ENCODE results near the gene IFNA7.
"Not testable (repeated sequence)": the region's sequence is repeated elsewhere in the genome, so short reads cannot be mapped to it uniquely, and the experiment has no call there.

IFNA7 gene

DNA sequence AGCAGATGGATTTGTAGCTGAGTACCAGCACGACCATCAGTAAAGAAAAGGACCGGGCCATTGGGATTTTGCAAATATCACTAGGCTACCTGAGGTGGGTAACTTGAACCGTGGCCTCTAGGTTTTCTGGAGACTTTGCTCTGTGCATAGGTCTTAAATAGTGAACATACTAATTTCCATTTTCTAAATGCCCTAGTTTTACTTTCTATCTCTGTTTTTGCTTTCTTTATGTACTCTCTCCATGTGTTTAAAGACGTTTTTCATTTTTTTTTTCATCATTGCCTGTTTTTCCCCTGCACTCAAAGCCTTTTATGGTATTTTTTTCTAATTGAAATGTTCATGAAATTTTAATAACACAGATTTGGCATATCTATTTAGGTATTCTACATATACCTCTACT is at the start of gene IFNA7:
IFNA7 (minus strand) TSS at position 101 of the 400 bp plus-strand sequence; CDS start at position 61, 40 bp downstream.
- ATAC-seq, result not testable (repeated sequence)

DNA sequence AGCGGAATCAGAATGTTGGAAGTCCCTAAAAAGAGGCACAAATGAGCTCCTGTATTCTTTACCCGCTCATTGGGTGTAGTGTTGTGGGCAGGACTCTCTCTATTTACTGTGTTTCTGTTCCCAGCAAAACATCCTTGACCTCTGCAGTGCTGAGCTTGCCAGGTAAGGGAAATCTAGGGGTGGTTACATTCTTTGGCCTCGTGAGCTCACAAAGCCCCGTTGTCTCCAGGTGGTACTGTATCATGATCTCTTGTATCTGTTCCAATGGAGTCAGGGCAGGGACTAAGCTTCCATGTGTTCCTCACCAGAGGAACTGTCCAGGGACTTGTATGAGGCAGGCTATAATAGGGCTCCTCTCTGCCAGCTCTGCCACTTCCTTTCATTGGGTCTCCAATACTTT is 49.6 kb upstream of the IFNA7 start:
- ATAC-seq, result no peak

DNA sequence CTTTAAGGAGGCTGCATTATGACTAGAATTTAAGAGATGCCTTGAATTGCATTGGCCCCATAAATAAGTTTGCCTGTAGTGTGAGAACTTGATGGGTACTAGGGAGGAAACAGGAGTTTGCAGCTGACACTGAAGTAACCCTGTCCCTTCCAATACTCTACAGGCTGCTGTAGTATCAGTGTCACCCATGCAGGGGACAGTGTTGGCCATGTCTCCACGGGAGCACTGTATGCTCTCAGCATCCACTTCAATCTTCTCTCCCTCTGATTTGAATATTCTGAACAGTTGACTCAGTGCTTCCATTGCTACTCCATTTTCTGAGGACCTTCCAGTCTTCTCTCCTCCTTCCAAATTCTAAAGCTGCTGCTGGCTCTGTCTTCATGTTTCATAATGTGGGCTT is 49.2 kb upstream of the IFNA7 start:
- no peak for ATAC-seq

DNA sequence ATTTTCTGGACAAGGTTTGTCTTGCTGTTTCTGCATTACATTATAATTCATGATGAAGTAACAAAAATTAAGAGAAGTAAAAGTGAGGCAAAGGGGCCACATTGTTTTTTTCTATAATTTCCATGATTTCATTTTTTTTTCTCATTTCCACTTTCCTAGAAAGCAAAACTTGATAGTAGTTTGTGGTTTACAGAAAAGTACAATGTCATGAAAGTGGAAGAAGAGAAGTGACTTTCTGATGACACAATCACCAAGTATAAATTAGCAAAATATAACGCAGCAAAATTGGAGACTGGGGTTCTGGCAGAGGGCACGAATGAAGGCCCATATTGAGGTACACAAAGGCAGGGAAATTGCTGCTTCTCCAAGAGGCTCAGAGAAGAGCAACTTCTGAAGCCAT is 42.8 kb upstream of the IFNA7 start:
- ATAC-seq, result no peak

DNA sequence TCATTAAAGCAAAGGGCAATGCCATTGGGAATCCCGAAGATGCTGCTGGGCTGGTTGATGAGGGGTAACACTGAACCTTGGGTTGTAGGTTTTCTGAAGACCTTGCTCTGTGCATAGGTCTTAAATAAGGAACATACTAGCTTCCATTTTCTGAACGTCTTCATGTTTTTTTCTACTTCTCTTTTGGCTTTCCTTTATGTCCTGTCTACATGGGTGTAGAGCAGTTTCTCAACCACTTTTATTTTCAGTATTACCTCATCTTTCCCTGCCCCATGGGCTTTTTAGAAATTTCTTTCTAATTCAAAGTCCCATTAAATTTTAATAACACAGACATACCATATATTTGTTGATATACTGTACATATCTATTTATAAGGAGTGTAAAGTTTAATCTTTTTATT is 37.9 kb upstream of the IFNA7 start, which contains the start of gene IFNA14:
IFNA14 (minus strand) TSS at position 95 of the 400 bp plus-strand sequence; CDS start at position 25, 70 bp downstream.
- ATAC-seq, result no peak

DNA sequence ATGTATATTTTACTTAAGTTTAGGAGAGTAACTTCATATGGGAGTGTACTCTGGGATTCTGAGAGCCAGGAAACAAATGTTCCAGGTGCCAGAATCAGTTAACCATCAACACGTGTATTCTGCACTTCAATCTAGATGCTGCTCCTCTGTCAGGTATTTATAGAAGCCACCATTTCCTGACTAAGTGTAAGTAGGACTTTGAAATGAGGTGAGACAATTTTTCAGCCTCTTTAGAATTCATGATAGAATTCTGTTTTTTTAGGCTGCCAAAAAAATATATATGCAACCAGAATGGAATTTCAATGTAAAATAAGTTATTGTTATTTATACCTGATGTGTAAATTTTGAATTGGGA is 34.3 kb upstream of the IFNA7 start:
- not testable (repeated sequence) for ATAC-seq

DNA sequence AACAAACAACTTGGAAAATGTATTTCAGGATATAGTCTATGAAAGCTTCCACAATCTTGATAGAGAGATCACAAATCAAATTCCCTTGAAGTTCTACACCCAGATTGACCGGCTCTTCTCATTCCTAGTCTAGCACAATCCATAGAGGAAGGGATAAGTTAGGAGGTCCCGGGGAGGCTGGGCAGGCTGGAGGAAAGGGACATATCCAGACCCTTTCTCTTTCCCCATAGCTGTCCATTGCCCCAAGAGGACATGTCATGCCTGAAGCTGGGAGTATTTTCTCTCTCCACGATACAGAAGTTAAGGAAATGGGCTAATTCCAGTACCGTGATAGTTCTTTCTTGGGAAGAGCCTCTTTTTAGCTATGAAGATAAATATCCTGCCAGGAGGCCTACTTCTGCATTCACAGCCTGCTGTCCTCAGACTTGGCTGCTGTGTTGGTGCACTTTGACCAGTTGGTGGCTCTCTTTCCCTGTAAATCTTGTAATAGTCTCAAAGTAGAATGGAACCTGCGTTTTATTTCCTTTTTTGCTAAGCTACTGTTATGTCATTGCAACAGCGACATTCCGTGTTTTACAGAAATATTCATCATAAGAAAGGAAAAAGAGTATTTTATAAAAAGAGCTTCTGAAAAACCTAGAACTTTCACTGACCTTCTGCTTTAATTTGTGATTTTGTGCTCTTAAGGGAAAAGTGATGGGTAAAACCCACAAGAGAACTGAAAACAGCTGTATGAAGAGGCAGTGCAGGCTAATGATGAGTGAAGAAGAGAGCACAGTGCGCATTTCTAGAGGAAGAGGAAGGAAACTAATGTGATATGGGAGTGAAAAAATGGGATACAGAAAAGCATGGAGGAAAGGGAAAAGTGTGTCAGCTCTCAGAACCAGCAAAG is 33.7 kb upstream of the IFNA7 start:
- peak; percentile 36 to 48 for ATAC-seq

DNA sequence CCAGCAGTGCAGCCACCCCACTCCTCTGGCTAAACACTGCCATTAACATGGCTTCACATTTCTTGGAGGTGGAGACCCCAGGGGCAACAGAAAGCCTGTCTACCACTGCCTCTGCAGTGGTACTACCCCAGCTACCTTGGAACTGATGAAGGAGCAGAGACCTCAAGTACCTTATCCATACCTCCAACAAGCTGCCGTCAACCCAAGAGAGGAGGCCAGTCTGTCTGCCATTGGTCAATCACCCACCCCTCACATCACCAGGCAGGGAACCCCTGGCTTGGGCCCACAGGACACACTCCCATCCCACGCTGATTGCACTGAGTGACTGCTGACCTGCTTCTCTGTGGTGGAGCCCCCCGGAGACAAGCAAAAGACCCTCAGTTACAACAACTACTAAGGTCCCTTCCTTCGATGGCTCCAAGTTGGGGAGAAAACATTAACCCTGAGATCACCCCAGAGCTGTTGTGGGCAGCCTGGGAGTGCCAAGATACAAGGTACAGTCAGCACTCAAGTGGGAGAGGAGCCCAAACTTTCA is 32.2 kb upstream of the IFNA7 start:
- ATAC-seq, result no peak

DNA sequence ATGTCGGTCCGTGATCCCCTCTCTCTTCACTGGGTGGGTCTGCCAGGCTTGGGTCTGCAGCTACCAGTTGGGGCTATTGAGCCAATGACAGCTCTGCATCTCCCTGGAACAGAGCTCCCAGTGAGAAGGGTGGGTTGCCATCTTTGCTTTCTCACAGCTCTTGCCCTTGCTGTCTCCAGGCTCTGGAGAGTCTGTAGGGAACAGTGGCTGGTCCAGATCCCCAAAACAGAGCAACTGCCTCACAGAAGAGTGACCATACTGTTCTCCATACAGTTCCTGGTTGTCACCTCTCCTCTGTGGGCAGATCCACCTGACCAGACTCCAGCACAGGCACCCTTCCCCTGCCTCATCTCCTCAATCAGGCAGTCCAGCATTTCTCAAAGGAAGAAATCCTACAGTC is 31.3 kb upstream of the IFNA7 start:
- no peak for ATAC-seq

DNA sequence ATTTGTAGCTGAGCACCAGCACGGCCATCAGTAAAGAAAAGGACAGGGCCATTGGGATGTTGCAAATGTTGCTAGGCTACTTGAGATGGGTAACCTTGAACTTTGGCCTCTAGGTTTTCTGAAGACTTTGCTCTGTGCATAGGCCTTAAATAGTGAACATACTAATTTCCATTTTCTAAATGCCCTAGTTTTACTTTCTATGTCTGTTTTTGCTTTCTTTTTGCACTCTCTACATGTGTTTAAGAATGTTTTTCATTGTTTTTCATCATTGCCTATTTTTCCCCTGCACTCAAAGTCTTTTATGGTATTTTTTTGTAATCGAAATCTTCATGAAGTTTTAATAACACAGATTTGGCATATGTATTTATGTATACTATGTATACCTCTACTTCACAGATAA is 26.1 kb upstream of the IFNA7 start, which contains the start of gene IFNA17:
IFNA17 (minus strand) TSS at position 101 of the 400 bp plus-strand sequence; CDS start at position 52, 49 bp downstream.
- no peak for ATAC-seq

DNA sequence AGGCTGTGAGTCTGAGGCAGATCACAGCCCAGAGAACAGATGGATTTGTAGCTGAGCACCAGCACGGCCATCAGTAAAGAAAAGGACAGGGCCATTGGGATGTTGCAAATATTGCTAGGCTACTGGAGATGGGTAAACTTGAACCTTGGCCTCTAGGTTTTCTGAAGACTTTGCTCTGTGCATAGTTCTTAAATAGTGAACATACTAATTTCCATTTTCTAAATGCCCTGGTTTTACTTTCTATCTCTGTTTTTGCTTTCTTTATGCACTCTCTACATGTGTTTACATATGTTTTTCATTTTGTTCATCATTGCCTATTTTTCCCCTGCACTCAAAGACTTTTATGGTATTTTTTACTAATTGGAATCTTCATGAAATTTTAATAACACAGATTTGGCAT is 15.2 kb upstream of the IFNA7 start, which contains the start of gene IFNA16:
IFNA16 (minus strand) TSS at position 101 of the 400 bp plus-strand sequence; CDS start at position 95, 6 bp downstream.
- not testable (repeated sequence) for ATAC-seq

DNA sequence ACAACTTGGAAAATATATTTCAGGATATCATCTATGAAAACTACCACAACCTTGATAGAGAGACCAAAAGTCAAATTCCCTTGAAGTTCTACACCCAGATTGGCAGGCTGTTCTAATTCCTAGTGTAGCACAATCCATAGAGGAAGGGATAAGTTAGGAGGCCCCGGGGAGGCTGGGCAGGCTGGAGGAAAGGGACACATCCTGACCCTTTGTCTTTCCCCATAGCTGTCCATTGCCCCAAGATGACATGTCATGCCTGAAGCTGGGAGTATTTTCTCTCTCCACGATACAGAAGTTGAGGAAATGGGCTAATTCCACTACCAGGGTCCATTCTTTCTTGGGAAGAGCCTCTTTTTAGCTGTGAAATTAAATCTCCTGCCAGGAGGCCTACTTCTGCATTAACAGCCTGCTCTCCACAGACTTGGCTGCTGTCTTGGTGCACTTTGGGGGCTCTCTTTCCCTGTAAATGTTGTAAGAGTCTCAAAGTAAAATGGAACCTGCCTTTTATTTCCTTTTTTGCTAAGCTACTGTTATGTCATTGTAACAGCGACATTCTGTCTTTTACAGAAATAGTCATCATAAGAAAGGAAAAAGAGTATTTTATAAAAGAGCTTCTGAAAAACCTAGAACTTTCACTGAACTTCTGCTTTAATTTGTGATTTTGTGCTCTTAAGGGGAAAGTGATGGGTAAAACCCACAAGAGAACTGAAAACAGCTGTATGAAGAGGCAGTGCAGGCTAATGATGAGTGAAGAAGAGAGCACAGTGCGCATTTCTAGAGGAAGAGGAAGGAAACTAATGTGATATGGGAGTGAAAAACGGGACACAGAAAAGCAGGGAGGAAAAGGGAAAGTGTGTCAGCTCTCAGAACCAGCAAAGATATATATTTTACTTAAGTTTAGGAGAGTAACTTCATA is 11.7 kb upstream of the IFNA7 start:
- not testable (repeated sequence) for ATAC-seq

DNA sequence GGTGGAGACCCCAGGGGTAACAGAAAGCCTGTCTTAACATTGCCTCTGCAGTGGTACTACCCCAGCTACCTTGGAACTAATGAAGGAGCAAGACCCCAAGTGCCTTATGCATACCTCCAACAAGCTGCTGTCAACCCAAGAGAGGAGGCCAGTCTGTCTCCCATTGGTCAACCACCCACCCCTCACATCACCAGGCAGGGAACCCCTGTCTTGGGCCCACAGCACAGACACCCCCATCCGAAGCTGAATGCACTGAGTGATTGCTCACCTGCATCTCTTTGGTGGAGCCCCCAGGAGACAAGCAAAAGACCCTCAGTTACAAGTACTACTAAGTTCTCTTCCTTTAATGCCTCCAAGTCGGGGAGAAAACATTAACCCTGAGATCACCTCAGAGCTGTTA is 10.2 kb upstream of the IFNA7 start:
- not testable (repeated sequence) for ATAC-seq

DNA sequence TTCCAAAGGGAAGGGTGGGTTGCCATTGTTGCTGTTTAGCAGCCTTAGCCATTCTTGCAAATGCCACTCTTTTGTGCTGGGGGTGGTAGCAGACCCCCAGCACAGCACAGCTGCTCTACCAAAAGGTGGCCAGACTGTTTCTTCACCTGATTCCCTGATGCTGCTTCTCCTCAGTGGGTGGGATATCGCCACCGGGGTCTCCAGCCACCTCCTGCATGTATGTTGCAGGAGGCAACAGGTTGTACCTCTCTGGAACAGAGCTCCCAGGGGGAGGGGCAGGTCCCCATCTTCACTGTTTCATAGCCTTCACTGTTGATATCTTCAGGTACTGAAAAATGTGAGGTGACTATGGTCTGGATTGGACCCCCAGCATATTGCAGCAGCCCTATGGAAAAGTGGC is 8.8 kb upstream of the IFNA7 start:
- not testable (repeated sequence) for ATAC-seq

DNA sequence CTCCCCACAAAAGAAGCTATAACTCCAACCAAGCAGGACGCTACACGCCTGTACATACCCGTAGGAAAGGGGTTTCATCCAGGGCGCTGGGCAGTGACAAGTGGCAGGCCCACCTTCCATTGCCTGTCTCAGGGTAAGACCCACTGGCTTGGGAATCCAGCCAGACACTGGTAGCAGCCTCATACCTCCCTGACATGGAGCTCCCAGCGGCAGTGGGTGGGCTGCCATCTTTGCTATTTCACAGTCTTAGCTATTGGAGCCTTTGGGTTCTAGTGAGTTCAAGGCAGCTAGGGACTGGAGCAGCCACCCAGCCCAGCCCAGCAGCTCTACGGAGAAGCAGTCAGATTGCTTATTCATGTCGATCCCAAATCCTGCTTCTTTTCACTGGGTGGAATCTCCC is 8.3 kb upstream of the IFNA7 start:
- ATAC-seq, result no peak

DNA sequence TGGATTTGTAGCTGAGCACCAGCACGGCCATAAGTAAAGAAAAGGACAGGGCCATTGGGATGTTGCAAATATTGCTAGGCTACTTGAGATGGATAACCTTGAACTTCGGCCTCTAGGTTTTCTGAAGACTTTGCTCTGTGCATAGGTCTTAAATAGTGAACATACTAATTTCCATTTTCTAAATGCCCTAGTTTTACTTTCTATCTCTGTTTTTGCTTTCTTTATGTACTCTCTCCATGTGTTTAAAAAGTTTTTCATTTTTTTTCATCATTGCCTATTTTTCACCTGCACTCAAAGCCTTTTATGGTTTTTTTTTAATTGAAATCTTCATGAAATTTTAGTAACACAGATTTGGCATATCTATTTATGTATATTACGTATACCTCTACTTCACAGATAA is 5.0 kb upstream of the IFNA7 start, which contains the start of gene IFNA10:
IFNA10 (minus strand) TSS at position 101 of the 400 bp plus-strand sequence; CDS start at position 55, 46 bp downstream.
- not testable (repeated sequence) for ATAC-seq

DNA sequence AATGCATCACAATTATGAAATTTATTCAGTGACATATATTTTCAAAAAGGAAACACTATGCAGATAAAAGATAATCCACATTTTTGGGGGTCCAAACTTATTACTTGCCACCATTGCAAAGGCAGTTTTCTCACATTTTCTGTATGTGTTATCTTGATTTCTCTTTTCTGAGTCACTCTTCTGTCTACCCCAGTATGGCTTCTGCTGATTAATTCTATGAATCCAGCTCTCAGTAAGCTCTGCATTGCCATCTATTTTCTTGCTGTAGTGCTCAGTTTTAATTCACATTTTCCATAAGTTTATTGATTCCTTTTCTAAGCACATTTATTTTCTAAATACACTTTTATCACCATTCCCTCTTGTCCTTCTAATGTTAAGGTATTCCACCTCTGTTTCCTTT is 3.2 kb upstream of the IFNA7 start:
- no peak for ATAC-seq

DNA sequence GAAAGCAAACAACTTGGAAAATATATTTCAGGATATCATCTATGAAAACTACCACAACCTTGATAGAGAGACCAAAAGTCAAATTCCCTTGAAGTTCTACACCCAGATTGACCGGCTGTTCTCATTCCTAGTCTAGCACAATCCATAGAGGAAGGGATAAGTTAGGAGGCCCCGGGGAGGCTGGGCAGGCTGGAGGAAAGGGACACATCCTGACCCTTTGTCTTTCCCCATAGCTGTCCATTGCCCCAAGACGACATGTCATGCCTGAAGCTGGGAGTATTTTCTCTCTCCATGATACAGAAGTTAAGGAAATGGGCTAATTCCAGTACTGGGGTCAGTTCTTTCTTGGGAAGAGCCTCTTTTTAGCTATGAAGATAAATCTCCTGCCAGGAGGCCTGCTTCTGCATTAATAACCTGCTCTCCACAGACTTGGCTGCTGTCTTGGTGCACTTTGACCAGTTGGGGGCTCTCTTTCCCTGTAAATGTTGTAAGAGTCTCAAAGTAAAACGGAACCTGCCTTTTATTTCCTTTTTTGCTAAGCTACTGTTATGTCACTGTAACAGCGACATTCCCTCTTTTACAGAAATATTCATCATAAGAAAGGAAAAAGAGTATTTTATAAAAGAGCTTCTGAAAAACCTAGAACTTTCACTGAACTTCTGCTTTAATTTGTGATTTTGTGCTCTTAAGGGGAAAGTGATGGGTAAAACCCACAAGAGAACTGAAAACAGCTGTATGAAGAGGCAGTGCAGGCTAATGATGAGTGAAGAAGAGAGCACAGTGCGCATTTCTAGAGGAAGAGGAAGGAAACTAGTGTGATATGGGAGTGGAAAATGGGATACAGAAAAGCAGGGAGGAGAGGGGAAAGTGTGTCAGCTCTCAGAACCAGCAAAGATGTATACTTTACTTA is 6.9 kb downstream of the IFNA7 start:
- peak; percentile 61 to 70 for ATAC-seq

DNA sequence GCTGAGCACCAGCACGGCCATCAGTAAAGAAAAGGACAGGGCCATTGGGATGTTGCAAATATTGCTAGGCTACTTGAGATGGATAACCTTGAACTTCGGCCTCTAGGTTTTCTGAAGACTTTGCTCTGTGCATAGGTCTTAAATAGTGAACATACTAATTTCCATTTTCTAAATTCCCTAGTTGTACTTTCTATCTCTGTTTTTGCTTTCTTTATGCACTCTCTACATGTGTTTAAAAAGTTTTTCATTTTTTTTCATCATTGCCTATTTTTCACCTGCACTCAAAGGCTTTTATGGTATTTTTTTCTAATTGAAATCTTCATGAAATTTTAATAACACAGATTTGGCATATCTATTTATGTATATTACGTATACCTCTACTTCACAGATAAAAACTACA is 14.5 kb downstream of the IFNA7 start, which contains the start of gene IFNA4:
IFNA4 (minus strand) TSS at position 101 of the 400 bp plus-strand sequence; CDS start at position 45, 56 bp downstream.
- ATAC-seq, result not testable (repeated sequence)

DNA sequence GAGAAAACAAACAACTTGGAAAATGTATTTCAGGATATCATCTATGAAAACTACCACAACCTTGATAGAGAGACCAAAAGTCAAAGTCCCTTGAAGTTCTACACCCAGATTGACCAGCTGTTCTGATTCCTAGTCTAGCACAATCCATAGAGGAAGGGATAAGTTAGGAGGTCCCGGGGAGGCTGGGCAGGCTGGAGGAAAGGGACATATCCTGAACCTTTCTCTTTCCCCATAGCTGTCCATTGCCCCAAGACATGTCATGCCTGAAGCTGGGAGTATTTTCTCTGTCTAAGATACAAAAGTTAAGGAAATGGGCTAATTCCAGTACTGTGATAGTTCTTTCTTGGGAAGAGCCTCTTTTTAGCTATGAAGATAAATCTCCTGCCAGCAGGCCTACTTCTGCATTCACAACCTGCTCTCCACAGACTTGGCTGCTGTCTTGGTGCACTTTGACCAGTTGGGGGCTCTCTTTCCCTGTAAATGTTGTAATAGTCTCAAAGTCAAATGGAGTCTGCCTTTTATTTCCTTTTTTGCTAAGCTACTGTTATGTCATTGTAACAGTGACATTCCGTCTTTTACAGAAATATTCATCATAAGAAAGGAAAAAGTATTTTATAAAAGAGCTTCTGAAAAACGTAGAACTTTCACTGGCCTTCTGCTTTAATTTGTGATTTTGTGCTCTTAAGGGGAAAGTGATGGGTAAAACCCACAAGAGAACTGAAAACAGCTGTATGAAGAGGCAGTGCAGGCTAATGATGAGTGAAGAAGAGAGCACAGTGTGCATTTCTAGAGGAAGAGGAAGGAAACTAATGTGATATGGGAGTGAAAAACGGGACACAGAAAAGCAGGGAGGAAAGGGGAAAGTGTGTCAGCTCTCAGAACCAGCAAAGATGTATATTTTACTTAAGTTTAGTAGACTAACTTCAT is 18.9 kb downstream of the IFNA7 start:
- peak in 1 of 2 donors; percentile 41 for ATAC-seq
